ENCODE results near the gene ARHGAP1.

DNA sequence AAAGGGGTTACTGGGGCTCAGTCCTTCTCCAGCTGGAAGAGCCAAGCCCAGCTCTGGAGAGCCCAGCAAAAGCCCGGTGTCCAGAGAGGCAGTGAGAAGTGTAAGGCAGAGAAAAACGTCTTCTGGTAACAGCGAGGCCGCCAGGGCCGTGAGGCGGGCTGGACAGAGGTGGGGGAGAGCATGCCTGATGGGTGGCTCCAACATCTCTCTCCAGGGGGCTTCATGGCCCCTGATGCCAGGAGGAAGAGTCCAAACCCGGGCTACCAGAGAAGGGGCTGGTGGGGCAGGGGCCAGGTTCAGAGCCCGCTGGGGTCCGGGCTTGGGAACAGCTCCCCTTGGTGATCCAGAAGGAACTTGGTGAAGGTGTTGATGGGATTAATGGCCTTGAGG is 21.7 kb downstream of the ARHGAP1 start:
- TF ChIP-seq, protein P1, sequence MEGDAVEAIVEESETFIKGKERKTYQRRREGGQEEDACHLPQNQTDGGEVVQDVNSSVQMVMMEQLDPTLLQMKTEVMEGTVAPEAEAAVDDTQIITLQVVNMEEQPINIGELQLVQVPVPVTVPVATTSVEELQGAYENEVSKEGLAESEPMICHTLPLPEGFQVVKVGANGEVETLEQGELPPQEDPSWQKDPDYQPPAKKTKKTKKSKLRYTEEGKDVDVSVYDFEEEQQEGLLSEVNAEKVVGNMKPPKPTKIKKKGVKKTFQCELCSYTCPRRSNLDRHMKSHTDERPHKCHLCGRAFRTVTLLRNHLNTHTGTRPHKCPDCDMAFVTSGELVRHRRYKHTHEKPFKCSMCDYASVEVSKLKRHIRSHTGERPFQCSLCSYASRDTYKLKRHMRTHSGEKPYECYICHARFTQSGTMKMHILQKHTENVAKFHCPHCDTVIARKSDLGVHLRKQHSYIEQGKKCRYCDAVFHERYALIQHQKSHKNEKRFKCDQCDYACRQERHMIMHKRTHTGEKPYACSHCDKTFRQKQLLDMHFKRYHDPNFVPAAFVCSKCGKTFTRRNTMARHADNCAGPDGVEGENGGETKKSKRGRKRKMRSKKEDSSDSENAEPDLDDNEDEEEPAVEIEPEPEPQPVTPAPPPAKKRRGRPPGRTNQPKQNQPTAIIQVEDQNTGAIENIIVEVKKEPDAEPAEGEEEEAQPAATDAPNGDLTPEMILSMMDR (conservative IDR thresholded peaks at IDR 0.05; ENCODE audit: low read depth, low read length), result no peak
- TF ChIP-seq SMC3 (IDR thresholded peaks at IDR 0.05; ENCODE audit: low read depth, low read length), result no peak
- TF ChIP-seq POLR2A (IDR thresholded peaks at IDR 0.05; ENCODE audit: low read depth, low read length), result no peak
- no peak for TF ChIP-seq RFX5 (IDR thresholded peaks at IDR 0.05; ENCODE audit: low read depth, low read length)
- no peak for TF ChIP-seq NFE2L2 (IDR thresholded peaks at IDR 0.05; ENCODE audit: low read depth, low read length)
- TF ChIP-seq BHLHE40 (IDR thresholded peaks at IDR 0.05; ENCODE audit: low read depth, low read length), result no peak
- TF ChIP-seq, protein P2, sequence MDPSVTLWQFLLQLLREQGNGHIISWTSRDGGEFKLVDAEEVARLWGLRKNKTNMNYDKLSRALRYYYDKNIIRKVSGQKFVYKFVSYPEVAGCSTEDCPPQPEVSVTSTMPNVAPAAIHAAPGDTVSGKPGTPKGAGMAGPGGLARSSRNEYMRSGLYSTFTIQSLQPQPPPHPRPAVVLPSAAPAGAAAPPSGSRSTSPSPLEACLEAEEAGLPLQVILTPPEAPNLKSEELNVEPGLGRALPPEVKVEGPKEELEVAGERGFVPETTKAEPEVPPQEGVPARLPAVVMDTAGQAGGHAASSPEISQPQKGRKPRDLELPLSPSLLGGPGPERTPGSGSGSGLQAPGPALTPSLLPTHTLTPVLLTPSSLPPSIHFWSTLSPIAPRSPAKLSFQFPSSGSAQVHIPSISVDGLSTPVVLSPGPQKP (IDR thresholded peaks at IDR 0.05; ENCODE audit: borderline replicate concordance, low read depth, low read length), result no peak
- TF ChIP-seq, protein P3, sequence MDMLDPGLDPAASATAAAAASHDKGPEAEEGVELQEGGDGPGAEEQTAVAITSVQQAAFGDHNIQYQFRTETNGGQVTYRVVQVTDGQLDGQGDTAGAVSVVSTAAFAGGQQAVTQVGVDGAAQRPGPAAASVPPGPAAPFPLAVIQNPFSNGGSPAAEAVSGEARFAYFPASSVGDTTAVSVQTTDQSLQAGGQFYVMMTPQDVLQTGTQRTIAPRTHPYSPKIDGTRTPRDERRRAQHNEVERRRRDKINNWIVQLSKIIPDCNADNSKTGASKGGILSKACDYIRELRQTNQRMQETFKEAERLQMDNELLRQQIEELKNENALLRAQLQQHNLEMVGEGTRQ (IDR thresholded peaks at IDR 0.05; ENCODE audit: low read depth, low read length), result no peak
- no peak for TF ChIP-seq MAZ (IDR thresholded peaks at IDR 0.05; ENCODE audit: borderline replicate concordance, low read depth, low read length)
- no peak for TF ChIP-seq RAD21 (IDR thresholded peaks at IDR 0.05; ENCODE audit: low read length)
- TF ChIP-seq MXI1 (IDR thresholded peaks at IDR 0.05; ENCODE audit: borderline replicate concordance, low read depth, low read length), result no peak
